Endothelial cell of umbilical vein (primary cell): ENCODE data around the gene RGS6. TPM values are rescaled to one million over a fixed set of nuclear protein-coding genes. Genes with fewer than 3 reads are reported as not detected.

Source experiments
- BruUV-seq: library from RNA; stranded (reverse); fragments of 400-500 nt; replicated peaks from 2 replicates; lab custom pipeline; 2021; lab: Mats Ljungman, UMichigan
- CTCF ChIA-PET: fragments of 300-600, 350-600 bp; sonication (Branson Sonifier 250); formaldehyde crosslinking; loops from one replicate; lab custom pipeline; 2021; ENCODE audit warnings: antibody characterized with exemption, inconsistent platforms; lab: Charles Lee
- POLR2A ChIA-PET: fragments of 300-600, 350-600 bp; sonication (Branson Sonifier 250); formaldehyde crosslinking; loops from one replicate; lab custom pipeline; 2021; ENCODE audit warnings: antibody characterized with exemption, inconsistent platforms; lab: Charles Lee
- DNase-seq: peaks from one replicate; pipeline ENCODE4 v3.0.0-alpha.2; 2011; ENCODE audit warnings: low read depth, low spot score
- FAIRE-seq: peaks from 2 replicates; lab custom pipeline; 2011; peaks lifted over from hg19 to GRCh38; lab: Jason Lieb, UNC
- H2AFZ ChIP-seq: 2 replicates; pipeline ENCODE4 v1.6.0; 2012; ENCODE audit warnings: low read depth, low read length, control low read depth, inconsistent platforms
- H3K27ac ChIP-seq: 2 replicates; pipeline ENCODE4 v1.5.1; 2011; ENCODE audit warnings: low read depth, mild to moderate bottlenecking, control low read depth, low read length, moderate library complexity; ENCODE audit not compliant: insufficient read depth
- H3K27me3 ChIP-seq, 2 experiments: 2 replicates each; pipeline versions ENCODE4 v1.6.0 to v1.6.1; 2011; ENCODE audit warnings: low read length in 2 of 2, mixed read lengths in 1 of 2; ENCODE audit not compliant: control insufficient read depth in 2 of 2, insufficient read depth in 2 of 2
- H3K36me3 ChIP-seq, 2 experiments: 2 replicates in 1 of 2; 3 replicates in 1 of 2; pipeline ENCODE4 v1.5.1; 2011; ENCODE audit warnings: low read length in 2 of 2, mild to moderate bottlenecking in 1 of 2, moderate library complexity in 1 of 2; ENCODE audit not compliant: control insufficient read depth in 2 of 2, insufficient read depth in 2 of 2; ENCODE audit errors: extremely low read depth in 1 of 2
- H3K4me1 ChIP-seq: 3 replicates; pipeline ENCODE4 v1.5.1; 2011; ENCODE audit warnings: mild to moderate bottlenecking, low read length; ENCODE audit not compliant: control insufficient read depth, insufficient read depth; ENCODE audit errors: extremely low read depth
- H3K4me2 ChIP-seq: 2 replicates; pipeline ENCODE4 v1.6.1; 2011; ENCODE audit warnings: low read length, control low read depth, mixed read lengths; ENCODE audit not compliant: insufficient read depth
- H3K4me3 ChIP-seq, 3 experiments: fragments of 200-600 bp in 1 of 3; sonication (generic), shearing (Covaris generic) in 1 of 3; replicated peaks in 1 of 3; 2 replicates each; pipeline ENCODE4 v1.5.1; 2011 to 2016; ENCODE audit warnings: control low read depth in 3 of 3, low read length in 3 of 3, mild to moderate bottlenecking in 2 of 3, inconsistent platforms in 1 of 3, low read depth in 1 of 3, moderate library complexity in 1 of 3; ENCODE audit not compliant: insufficient read depth in 1 of 3
- H3K79me2 ChIP-seq: 2 replicates; pipeline ENCODE4 v1.6.0; 2012; ENCODE audit warnings: low read length, inconsistent platforms; ENCODE audit not compliant: control insufficient read depth, insufficient read depth
- H3K9ac ChIP-seq: replicated peaks from 2 replicates; pipeline ENCODE3; 2011; ENCODE audit warnings: low read length, control low read depth; ENCODE audit not compliant: insufficient read depth; ENCODE audit errors: extremely low read depth
- H3K9me1 ChIP-seq: replicated peaks from 3 replicates; pipeline ENCODE4 v1.6.0; 2011; ENCODE audit warnings: mild to moderate bottlenecking, low read length; ENCODE audit not compliant: control insufficient read depth, insufficient read depth; ENCODE audit errors: extremely low read depth
- H3K9me3 ChIP-seq: replicated peaks from 2 replicates; pipeline ENCODE4 v1.5.1; 2012; ENCODE audit warnings: low read length, inconsistent platforms; ENCODE audit not compliant: control insufficient read depth, insufficient read depth
- H4K20me1 ChIP-seq: replicated peaks from 2 replicates; pipeline ENCODE3; 2011; ENCODE audit warnings: mild to moderate bottlenecking, low read length; ENCODE audit not compliant: control insufficient read depth, insufficient read depth; ENCODE audit errors: extremely low read depth
- CTCF ChIP-seq, 2 donors: IDR thresholded peaks; 1 replicate in 1 of 2; 2 replicates in 1 of 2; pipeline ENCODE4 v1.5.1; 2011; ENCODE audit warnings: low read length in 2 of 2, mild to moderate bottlenecking in 2 of 2, moderate library complexity in 2 of 2, control low read depth in 1 of 2, inconsistent platforms in 1 of 2, low read depth in 1 of 2; ENCODE audit not compliant: insufficient read depth in 1 of 2; ENCODE audit errors: extremely low read depth in 1 of 2
- EZH2 ChIP-seq: IDR thresholded peaks from 2 replicates; pipeline ENCODE4 v1.6.1; 2012; ENCODE audit warnings: borderline replicate concordance, low read depth, mild to moderate bottlenecking, moderate library complexity, low read length, inconsistent platforms; ENCODE audit not compliant: severe bottlenecking
- FOS ChIP-seq: IDR thresholded peaks from 2 replicates; pipeline ENCODE4 v1.6.1; 2011; ENCODE audit warnings: mild to moderate bottlenecking, low read length, moderate library complexity, borderline replicate concordance; ENCODE audit not compliant: insufficient read depth
- GATA2 ChIP-seq: IDR thresholded peaks from 2 replicates; pipeline ENCODE4 v1.7.0; 2011; ENCODE audit warnings: low read depth, mild to moderate bottlenecking, moderate library complexity, mixed read lengths, low read length; ENCODE audit not compliant: insufficient read length, insufficient read depth
- JUN ChIP-seq: IDR thresholded peaks from 2 replicates; pipeline ENCODE4 v1.6.1; 2011; ENCODE audit warnings: borderline replicate concordance, low read depth; ENCODE audit not compliant: insufficient read length, insufficient read depth
- MYC ChIP-seq: IDR thresholded peaks from one replicate; pipeline ENCODE4 v1.6.1; 2011; ENCODE audit warnings: mild to moderate bottlenecking, low read depth, low read length
- POLR2A ChIP-seq: IDR thresholded peaks from 2 replicates; pipeline ENCODE4 v1.6.1; 2012; ENCODE audit warnings: low read depth, mild to moderate bottlenecking, control low read depth, low read length
- POLR2AphosphoS5 ChIP-seq: IDR thresholded peaks from 2 replicates; pipeline ENCODE4 v1.6.1; 2012; ENCODE audit warnings: low read depth, mild to moderate bottlenecking, control low read depth, low read length, moderate library complexity; ENCODE audit not compliant: insufficient read depth
- dilution Hi-C: fragments of 300-500 bp; cut with MboI; formaldehyde crosslinking; loops from one replicate; pipeline ENCODE4 v1.15.0; 2019; ENCODE audit warnings: low sequenced_read_pairs; ENCODE audit not compliant: extremely low pct_ligation_motif_present
- intact Hi-C: fragments of 100-400 bp; cut with micrococcal nuclease; formaldehyde crosslinking; loops from one replicate; pipeline ENCODE4 v1.10.0; 2022
- polyA plus RNA-seq, 4 experiments: library from polyadenylated mRNA; depleted of rRNA in 3 of 4; stranded (reverse) in 3 of 4; unstranded in 1 of 4; fragments of >200 nt; gene quantifications; 2 replicates each; pipeline versions ENCODE4 v1.2.1 to v1.2.3, GENCODE V29; 2011 to 2012; ENCODE audit warnings: missing spikeins in 1 of 4
- total RNA-seq: library from RNA; stranded (reverse); gene quantifications from 2 replicates; pipeline ENCODE4 v1.2.3, GENCODE V29; 2021
- TF ChIP-seq, protein P1 (sequence below): IDR thresholded peaks from 2 replicates; pipeline ENCODE4 v1.6.1; 2011; ENCODE audit not compliant: insufficient read depth, insufficient read length

RGS6 gene
- total and polyA plus RNA-seq, 2 donors (not counting 3 experiments of a cell fraction or from before 2014, with no cell fraction given) = not detected

- no peak for TF ChIP-seq JUN
- no peak for TF ChIP-seq FOS
- TF ChIP-seq EZH2 = no peak
- no peak for TF ChIP-seq POLR2AphosphoS5
- TF ChIP-seq GATA2 = no peak
- no peak for TF ChIP-seq CTCF (IDR thresholded peaks at IDR 0.05; ENCODE audit: extremely low read depth in 1 of 2, insufficient read depth in 1 of 2, low read depth in 1 of 2, low read length in 2 of 2)
- TF ChIP-seq MYC = no peak
- no peak for TF ChIP-seq POLR2A
- TF ChIP-seq, protein P1, sequence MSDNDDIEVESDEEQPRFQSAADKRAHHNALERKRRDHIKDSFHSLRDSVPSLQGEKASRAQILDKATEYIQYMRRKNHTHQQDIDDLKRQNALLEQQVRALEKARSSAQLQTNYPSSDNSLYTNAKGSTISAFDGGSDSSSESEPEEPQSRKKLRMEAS = no peak
- dilution Hi-C loops = no loop called here
- Histone ChIP-seq H3K79me2 (no peaks in the 10 kb centered on the region), H3K4me3 (no peak overlapping the region), H3K9ac (no peak overlapping the region), H3K9me1 (no peaks in the 10 kb centered on the region), H4K20me1 (no peaks in the 10 kb centered on the region), H3K27me3 (peaks cover 4 to 12% of the 10 kb centered on the region in 2 experiments), H3K27ac (no peak overlapping the region), H3K36me3 (no peaks in the 10 kb centered on the region), H3K4me2 (no peak overlapping the region), H3K9me3 (no peaks in the 10 kb centered on the region), H2AFZ (no peak overlapping the region), H3K4me1 (no peaks in the 10 kb centered on the region)
- intact Hi-C loops = no loop called here
- POLR2A ChIA-PET = no interaction called here
- DNase-seq = no peak
- BruUV-seq = no TSS peak
- CTCF ChIA-PET = no interaction called here
- no peak for FAIRE-seq
These were observed 657.4 kb downstream of the RGS6 start for GRCh38 chr14:72589652-72590051.
